Endodermal cell (in vitro differentiated cells): ENCODE results near the gene FNDC1. TPM values are rescaled to one million over a fixed set of nuclear protein-coding genes. Genes with fewer than 3 reads are reported as not detected.

Source experiments
- DNase-seq: peaks from one replicate; pipeline ENCODE4 v3.0.0-alpha.2; 2017
- H3K27ac ChIP-seq: 2 replicates; pipeline ENCODE4 v1.5.1; 2013; ENCODE audit warnings: mild to moderate bottlenecking, low read depth, low read length, moderate library complexity
- H3K27me3 ChIP-seq: 2 replicates; pipeline ENCODE4 v1.6.1; 2013; ENCODE audit warnings: mild to moderate bottlenecking, low read length, moderate library complexity; ENCODE audit not compliant: insufficient read depth, control insufficient read depth, poor library complexity, severe bottlenecking
- H3K36me3 ChIP-seq: 2 replicates; pipeline ENCODE4 v1.7.0; 2013; ENCODE audit warnings: mild to moderate bottlenecking, low read length, moderate library complexity; ENCODE audit not compliant: control insufficient read depth, insufficient read depth
- H3K4me1 ChIP-seq: one replicate; pipeline ENCODE4 v1.7.0; 2013; ENCODE audit warnings: low read length; ENCODE audit not compliant: control insufficient read depth, insufficient read depth
- H3K4me3 ChIP-seq: 2 replicates; pipeline ENCODE4 v1.5.1; 2013; ENCODE audit warnings: mild to moderate bottlenecking, low read length, moderate library complexity
- H3K9ac ChIP-seq: 2 replicates; pipeline ENCODE4 v1.6.1; 2013; ENCODE audit warnings: mild to moderate bottlenecking, low read length, moderate library complexity; ENCODE audit not compliant: poor library complexity, severe bottlenecking; ENCODE audit errors: extremely low read depth
- H3K9me3 ChIP-seq: 2 replicates; pipeline ENCODE4 v1.6.1; 2013; ENCODE audit warnings: mild to moderate bottlenecking, low read length, moderate library complexity; ENCODE audit not compliant: control insufficient read depth
- H3K27ac Mint-ChIP-seq: 2 replicates; pipeline ENCODE4 v1.8.0; 2020; ENCODE audit warnings: mixed read lengths
- H3K27me3 Mint-ChIP-seq: 2 replicates; pipeline ENCODE4 v1.8.0; 2021; ENCODE audit warnings: mild to moderate bottlenecking, mixed read lengths; ENCODE audit not compliant: insufficient read depth
- H3K36me3 Mint-ChIP-seq: 2 replicates; pipeline ENCODE4 v1.8.0; 2020; ENCODE audit warnings: low read depth, mixed read lengths
- H3K4me1 Mint-ChIP-seq: 2 replicates; pipeline ENCODE4 v1.8.0; 2020; ENCODE audit warnings: mixed read lengths
- H3K4me3 Mint-ChIP-seq: 2 replicates; pipeline ENCODE4 v1.8.0; 2020; ENCODE audit warnings: mild to moderate bottlenecking, moderate library complexity, mixed read lengths
- H3K9me3 Mint-ChIP-seq: 2 replicates; pipeline ENCODE4 v1.8.0; 2020; ENCODE audit warnings: mild to moderate bottlenecking, mixed read lengths
- CTCF ChIP-seq: fragments of 200-600 bp; sonication (generic); conservative IDR thresholded peaks from 2 replicates; pipeline ENCODE4 v1.5.0; 2021; ENCODE audit warnings: antibody characterized with exemption, mild to moderate bottlenecking
- WGBS, 2 experiments: methylation state at CpG; one replicate each; pipeline versions ENCODE4 v1.1.5 to v1.1.7; 2013; ENCODE audit warnings: missing lambda C conversion rate in 2 of 2, mixed read lengths in 1 of 2; ENCODE audit not compliant: insufficient coverage in 1 of 2, insufficient read length in 1 of 2; 5-methylcytosine and 5-hydroxymethylcytosine counted together
- total RNA-seq, 2 donors: library from RNA; stranded (reverse); fragmentation: NEBNext Ultra II Directional in 1 of 2; extraction: Animal tissue kit (Norgen Biotek cat#: 25700) in 1 of 2; gene quantifications; 2 replicates in 1 of 2; 3 replicates in 1 of 2; pipeline ENCODE4 v1.2.1, GENCODE V29; 2021

Gene FNDC1
- total RNA-seq, 2 donors from 2014 or later, result 0.55 to 0.62 TPM

- peaks cover 4% of the 10 kb centered on the region for H3K27me3 Mint-ChIP-seq
- Histone ChIP-seq H3K36me3 (no peaks in the 10 kb centered on the region), H3K9ac (no peak overlapping the region), H3K9me3 (no peaks in the 10 kb centered on the region), H3K27me3 (no peaks in the 10 kb centered on the region), H3K27ac (no peak overlapping the region), H3K4me1 (no peaks in the 10 kb centered on the region), H3K4me3 (no peak overlapping the region)
- no peak overlapping the region for H3K4me3 Mint-ChIP-seq
- H3K36me3 Mint-ChIP-seq, result no peaks in the 10 kb centered on the region
- WGBS, 2 experiments, result 81 to 92% methylated on average over 3 of the region's 3 CpGs
- no peak overlapping the region for H3K27ac Mint-ChIP-seq
- no peaks in the 10 kb centered on the region for H3K9me3 Mint-ChIP-seq
- DNase-seq, result no peak
- no peaks in the 10 kb centered on the region for H3K4me1 Mint-ChIP-seq
- TF ChIP-seq CTCF, result no peak
Observed at GRCh38 chr6:159259441-159260125, 90.4 kb downstream of the FNDC1 start.

GRCh38 chr6:159260208-159260607 is 91.0 kb downstream of the FNDC1 start:
- H3K4me1 Mint-ChIP-seq, result no peaks in the 10 kb centered on the region
- Histone ChIP-seq H3K27me3 (no peaks in the 10 kb centered on the region), H3K27ac (no peak overlapping the region), H3K9ac (no peak overlapping the region), H3K9me3 (no peaks in the 10 kb centered on the region), H3K36me3 (no peaks in the 10 kb centered on the region), H3K4me3 (no peak overlapping the region), H3K4me1 (no peaks in the 10 kb centered on the region)
- H3K9me3 Mint-ChIP-seq, result no peaks in the 10 kb centered on the region
- TF ChIP-seq CTCF, result no peak
- 84 to 93% methylated on average over 3 to 4 of the region's 4 CpGs for WGBS, 2 experiments
- no peaks in the 10 kb centered on the region for H3K36me3 Mint-ChIP-seq
- H3K27ac Mint-ChIP-seq, result no peak overlapping the region
- H3K27me3 Mint-ChIP-seq, result peaks cover 2% of the 10 kb centered on the region
- DNase-seq, result no peak
- no peak overlapping the region for H3K4me3 Mint-ChIP-seq

GRCh38 chr6:159261995-159262394 is 92.8 kb downstream of the FNDC1 start:
- H3K36me3 Mint-ChIP-seq, result no peaks in the 10 kb centered on the region
- no peak overlapping the region for H3K9ac ChIP-seq
- no peaks in the 10 kb centered on the region for H3K27me3 ChIP-seq
- no peak for TF ChIP-seq CTCF
- no peaks in the 10 kb centered on the region for H3K9me3 Mint-ChIP-seq
- no peak overlapping the region for H3K4me3 ChIP-seq
- no peaks in the 10 kb centered on the region for H3K36me3 ChIP-seq
- H3K9me3 ChIP-seq, result no peaks in the 10 kb centered on the region
- no peak overlapping the region for H3K27ac Mint-ChIP-seq
- no peak overlapping the region for H3K27ac ChIP-seq
- H3K4me1 Mint-ChIP-seq, result no peaks in the 10 kb centered on the region
- no peak overlapping the region for H3K4me3 Mint-ChIP-seq
- H3K27me3 Mint-ChIP-seq, result no peaks in the 10 kb centered on the region
- DNase-seq, result no peak
- H3K4me1 ChIP-seq, result no peaks in the 10 kb centered on the region
